HL-60 (cell line): ENCODE results near the gene PSPN.

Experiments
- DNase-seq, 2 experiments: peaks; one replicate each; pipeline ENCODE4 v3.0.0-alpha.2; 2010 to 2020; ENCODE audit warnings: low read depth in 1 of 2, low spot score in 1 of 2
- H3K27ac ChIP-seq: fragments of 250-450 bp; sonication (Bioruptor Pico); replicated peaks from 2 replicates; pipeline ENCODE4 v1.5.1; 2020; ENCODE audit warnings: mild to moderate bottlenecking, moderate library complexity
- H3K27me3 ChIP-seq: fragments of 250-450 bp; sonication (Bioruptor Pico); 2 replicates; pipeline ENCODE4 v1.5.1; 2021; ENCODE audit warnings: mild to moderate bottlenecking, moderate library complexity; ENCODE audit not compliant: insufficient read depth, poor library complexity, severe bottlenecking
- H3K4me3 ChIP-seq: replicated peaks from 2 replicates; pipeline ENCODE4 v1.5.1; 2011; ENCODE audit warnings: mild to moderate bottlenecking, control low read depth, low read length; ENCODE audit not compliant: insufficient read depth
- CTCF ChIP-seq: IDR thresholded peaks from one replicate; pipeline ENCODE4 v1.5.1; 2011; ENCODE audit warnings: low read length, control low read depth, inconsistent platforms; ENCODE audit not compliant: insufficient read depth
- GABPA ChIP-seq: IDR thresholded peaks from 2 replicates; pipeline ENCODE4 v1.6.1; 2012; ENCODE audit warnings: low read depth
- POLR2AphosphoS5 ChIP-seq: IDR thresholded peaks from 2 replicates; pipeline ENCODE4 v1.6.1; 2012; ENCODE audit warnings: low read depth
- REST ChIP-seq: IDR thresholded peaks from 2 replicates; pipeline ENCODE4 v1.6.1; 2012; ENCODE audit warnings: low read depth; ENCODE audit not compliant: insufficient replicate concordance
- SPI1 ChIP-seq: IDR thresholded peaks from 2 replicates; pipeline ENCODE4 v1.6.1; 2012; ENCODE audit warnings: low read depth, mild to moderate bottlenecking, borderline replicate concordance

PSPN gene

GRCh38 chr19:6393074-6393982 is 17.6 kb upstream of the PSPN start, which contains the start of gene GTF2F1:
Gene GTF2F1, minus strand, starts transcription at chr19:6393164. Its CDS starts 169 bp downstream, at chr19:6392995.
- peak; percentile 86 for TF ChIP-seq GABPA
- no peak for TF ChIP-seq CTCF
- TF ChIP-seq POLR2AphosphoS5, result peak; percentile 34; the same call in 1 of the 2 replicates
- TF ChIP-seq REST, result no peak
- no peak for TF ChIP-seq SPI1
- peak within 1 kb of the TSS; percentile 83 for H3K27ac ChIP-seq
- no peaks in the 10 kb centered on the region for H3K27me3 ChIP-seq
- H3K4me3 ChIP-seq, result peak within 1 kb of the TSS; percentile 98
- peak; percentile 92 for DNase-seq

GRCh38 chr19:6392221-6393073 is 16.7 kb upstream of the PSPN start:
- Histone ChIP-seq H3K27ac (peak overlapping the region; percentile 83), H3K27me3 (no peaks in the 10 kb centered on the region), H3K4me3 (peak overlapping the region; percentile 98)
- no peak for DNase-seq
- no peak for TF ChIP-seq POLR2AphosphoS5
- no peak for TF ChIP-seq CTCF
- TF ChIP-seq GABPA, result no peak
- peak; percentile 43; the same call in 1 of the 2 replicates for TF ChIP-seq SPI1

- Histone ChIP-seq H3K27me3 (no peaks in the 10 kb centered on the region), H3K4me3 (no peak overlapping the region), H3K27ac (no peak overlapping the region)
- TF ChIP-seq CTCF, result no peak
- TF ChIP-seq SPI1, result no peak
- no peak for TF ChIP-seq GABPA
- TF ChIP-seq REST, result no peak
- DNase-seq, result no peak
Measured at GRCh38 chr19:6387372-6387771, 11.6 kb upstream of the PSPN start.
